IPS-18c (cell line): ENCODE data around the gene TLE1.
"Not testable (repeated sequence)": the region's sequence is repeated elsewhere in the genome, so short reads cannot be mapped to it uniquely, and the experiment has no call there.

ENCODE experiments used
- H3K4me3 ChIP-seq: 2 replicates; pipeline ENCODE4 v1.7.0; 2013; ENCODE audit warnings: low read depth, mild to moderate bottlenecking, low read length, moderate library complexity; ENCODE audit not compliant: insufficient read depth
- H3K9me3 ChIP-seq: one replicate; pipeline ENCODE4 v1.6.1; 2013; ENCODE audit warnings: mild to moderate bottlenecking, low read length, moderate library complexity; ENCODE audit not compliant: control insufficient read depth, insufficient read depth

Gene TLE1

GRCh38 chr9:81669041-81669651, 20.2 kb downstream of the TLE1 start:
- Histone ChIP-seq H3K4me3 (no peak overlapping the region), H3K9me3 (no peaks in the 10 kb centered on the region)

DNA sequence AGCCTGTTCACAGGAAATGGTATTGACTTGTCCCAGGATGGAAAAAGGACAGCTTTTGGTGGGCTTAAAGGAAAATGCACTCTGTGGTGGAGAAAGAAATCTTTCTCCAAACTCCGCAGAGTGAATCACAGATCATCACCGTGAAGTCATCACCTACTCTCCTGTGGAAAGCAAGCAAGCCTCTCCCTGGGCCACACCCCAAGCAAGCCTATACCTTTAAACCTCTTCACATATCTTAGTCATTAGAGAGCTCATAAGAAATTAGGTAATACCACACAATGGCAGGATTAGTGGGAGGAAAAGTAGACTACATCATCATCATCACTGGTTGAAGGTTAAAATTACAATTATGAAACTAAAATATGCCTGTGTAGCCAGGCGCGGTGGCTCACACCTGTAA, 23.2 kb downstream of the TLE1 start:
- Histone ChIP-seq H3K4me3 (no peak overlapping the region), H3K9me3 (no peaks in the 10 kb centered on the region)

DNA sequence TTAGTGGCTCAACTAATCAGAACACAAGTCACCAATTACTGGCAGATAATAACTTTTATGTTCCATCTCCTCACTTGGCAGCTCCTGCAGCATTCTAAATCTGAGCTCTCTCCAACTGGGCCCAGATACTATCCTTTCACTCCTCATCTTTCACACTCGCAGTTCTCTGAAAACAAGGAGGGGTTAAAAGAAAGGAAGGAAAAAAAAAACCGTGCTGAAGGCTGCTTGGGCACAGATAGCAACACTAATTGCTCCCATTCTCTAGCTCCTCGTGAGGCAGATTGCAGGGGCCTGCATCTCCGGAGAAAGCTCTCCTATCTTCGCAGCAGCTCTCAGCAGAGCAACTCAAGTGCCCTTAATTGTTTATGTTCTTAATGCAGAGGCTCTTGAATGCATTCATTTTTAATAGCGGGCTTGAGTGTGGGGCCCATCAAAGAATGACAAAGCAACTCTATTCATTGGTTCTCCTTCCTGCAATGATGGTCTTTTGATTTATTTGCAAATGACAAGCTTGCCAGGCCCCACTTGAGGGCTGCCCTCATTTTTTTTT, 23.9 kb downstream of the TLE1 start:
- H3K9me3 ChIP-seq, result no peaks in the 10 kb centered on the region
- no peak overlapping the region for H3K4me3 ChIP-seq

DNA sequence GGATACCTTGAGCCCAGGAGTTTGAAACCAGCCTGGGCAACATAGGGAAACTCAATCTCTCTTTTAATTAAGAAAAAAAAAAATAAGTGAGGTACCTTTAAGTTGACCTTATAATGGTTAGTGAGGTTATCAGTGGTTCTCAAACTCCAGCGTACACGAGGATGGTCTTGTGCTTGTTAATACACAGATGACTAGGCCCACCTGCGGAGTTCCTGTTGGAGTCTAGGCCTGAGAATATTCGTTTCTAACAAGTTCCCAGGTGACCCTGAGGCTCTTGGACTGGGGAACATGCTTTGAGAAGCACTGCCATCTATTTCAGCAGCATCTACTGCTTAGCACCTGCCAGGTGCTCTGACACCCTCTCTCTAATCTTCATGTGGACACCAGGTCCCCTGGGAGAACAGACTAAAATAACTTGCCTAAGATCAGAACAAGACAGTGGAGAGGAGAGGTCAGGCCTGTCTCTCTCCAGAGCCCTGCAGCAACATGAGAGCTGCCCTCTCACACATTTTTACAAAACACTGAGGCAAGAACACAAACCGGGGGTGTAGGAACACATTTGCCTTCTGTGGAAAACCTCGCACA, 24.6 kb downstream of the TLE1 start:
- Histone ChIP-seq H3K4me3 (no peak overlapping the region), H3K9me3 (no peaks in the 10 kb centered on the region)

GRCh38 chr9:81661339-81661738, 28.0 kb downstream of the TLE1 start:
- Histone ChIP-seq H3K9me3 (no peaks in the 10 kb centered on the region), H3K4me3 (no peak overlapping the region)

DNA sequence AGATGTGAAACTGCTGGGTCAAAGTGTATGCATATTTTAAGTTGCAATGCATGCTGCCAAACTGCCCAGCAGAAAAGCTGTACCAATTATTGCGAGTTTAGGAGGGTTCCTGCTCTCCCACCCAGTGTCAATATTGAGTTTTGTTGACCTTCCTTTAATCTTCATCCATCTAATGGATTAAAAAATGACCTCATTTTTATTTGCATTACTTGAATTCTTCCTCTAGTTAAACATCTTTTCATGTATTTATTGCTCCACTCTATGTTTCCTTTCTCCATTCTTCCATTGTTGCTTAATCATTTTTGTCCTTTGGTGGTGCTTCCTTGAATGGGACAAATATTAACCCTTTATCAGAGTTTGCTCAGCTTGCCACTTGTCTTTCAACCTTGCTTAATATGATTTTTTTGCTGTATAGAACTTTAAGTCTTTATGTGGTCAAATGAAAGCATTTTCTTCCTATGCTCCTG, 32.4 kb downstream of the TLE1 start:
- Histone ChIP-seq H3K4me3 (no peak overlapping the region), H3K9me3 (no peaks in the 10 kb centered on the region)

- Histone ChIP-seq H3K9me3 (no peaks in the 10 kb centered on the region), H3K4me3 (no peak overlapping the region)
Measured at GRCh38 chr9:81656004-81656403, 33.3 kb downstream of the TLE1 start.

DNA sequence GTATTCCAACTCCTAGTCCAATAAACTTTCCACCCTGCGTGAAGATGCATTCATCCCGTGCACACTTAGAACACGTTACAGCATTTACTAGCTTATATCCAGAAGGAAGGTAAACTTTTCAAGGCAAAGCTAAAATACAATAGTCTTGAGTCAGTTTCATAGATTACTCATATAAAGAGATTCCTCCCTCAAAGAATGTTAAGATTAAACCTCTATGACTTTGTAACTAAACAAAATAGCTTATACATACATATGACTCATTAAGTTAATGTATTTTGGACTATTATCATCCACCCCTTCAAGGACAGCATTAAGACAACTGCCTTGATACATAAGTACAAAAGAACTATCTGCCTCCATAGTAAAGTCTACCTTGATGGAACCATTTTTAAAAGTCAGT, 36.1 kb downstream of the TLE1 start:
- no peaks in the 10 kb centered on the region for H3K9me3 ChIP-seq
- no peak overlapping the region for H3K4me3 ChIP-seq

- H3K9me3 ChIP-seq, result no peaks in the 10 kb centered on the region
- H3K4me3 ChIP-seq, result no peak overlapping the region
Measured at GRCh38 chr9:81652058-81652687, 37.2 kb downstream of the TLE1 start.

- H3K4me3 ChIP-seq, result no peak overlapping the region
- no peaks in the 10 kb centered on the region for H3K9me3 ChIP-seq
Measured at GRCh38 chr9:81650586-81651515, 38.5 kb downstream of the TLE1 start.

DNA sequence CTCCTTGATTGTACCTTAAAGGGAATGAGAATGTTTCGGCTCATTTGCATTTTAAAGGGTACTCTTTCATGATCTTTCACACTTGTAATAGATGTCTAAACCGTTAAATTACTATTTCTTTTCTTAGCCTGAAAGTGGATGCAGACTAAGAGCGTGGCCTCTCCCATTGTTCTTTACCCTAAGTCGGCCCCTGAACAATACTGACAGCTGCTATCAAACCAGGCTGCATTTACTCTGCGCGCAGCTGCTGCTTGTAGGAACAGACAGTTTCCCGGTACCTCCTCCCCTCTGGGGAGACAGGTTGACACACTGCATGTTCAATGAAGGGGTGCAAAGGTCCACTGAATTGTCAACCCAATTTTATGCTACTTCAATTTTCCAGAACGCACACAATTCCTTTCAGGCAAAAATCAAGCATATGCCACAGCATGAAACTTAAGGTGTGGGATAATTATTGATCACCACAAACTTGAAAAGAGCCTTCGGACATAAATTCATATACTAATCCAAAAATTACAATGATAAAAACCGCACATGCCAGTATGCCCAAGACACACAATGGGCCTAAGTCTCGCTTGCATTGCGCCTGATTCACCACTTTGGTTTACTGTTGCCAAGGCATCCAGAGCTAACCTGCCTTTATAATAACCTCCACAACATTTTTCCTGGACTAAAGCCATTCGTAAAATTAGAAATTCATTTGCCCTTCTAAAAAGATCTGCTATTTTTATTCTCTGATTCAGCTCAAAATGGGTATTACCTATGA, 39.7 kb downstream of the TLE1 start:
- H3K9me3 ChIP-seq, result no peaks in the 10 kb centered on the region
- no peak overlapping the region for H3K4me3 ChIP-seq

DNA sequence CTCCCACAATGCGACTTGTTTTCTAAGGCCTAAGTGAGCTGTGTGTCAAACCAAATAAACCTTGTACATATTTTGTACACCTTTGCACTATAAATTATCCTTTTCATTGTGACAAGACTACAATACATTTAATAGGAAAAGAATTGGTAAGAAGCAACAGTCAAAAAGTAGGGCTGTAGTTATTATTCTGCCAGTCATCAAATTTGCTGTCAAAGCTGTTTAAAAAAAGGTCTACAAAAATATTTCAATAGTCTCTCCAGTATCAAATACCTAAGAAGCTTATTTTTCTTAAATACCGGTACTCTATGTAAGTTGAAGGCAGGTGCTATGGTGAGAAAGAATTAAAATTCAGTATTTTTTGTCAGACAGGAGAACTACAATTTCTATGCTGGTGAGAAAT, 40.5 kb downstream of the TLE1 start:
- no peaks in the 10 kb centered on the region for H3K9me3 ChIP-seq
- no peak overlapping the region for H3K4me3 ChIP-seq

GRCh38 chr9:81646337-81646736, 43.0 kb downstream of the TLE1 start:
- no peak overlapping the region for H3K4me3 ChIP-seq

GRCh38 chr9:81644513-81644912, 44.8 kb downstream of the TLE1 start:
- not testable (repeated sequence) for H3K9me3 ChIP-seq, H3K4me3 ChIP-seq

More at GRCh38 chr9:81646337-81646736, 43.0 kb downstream of the TLE1 start:
- no peaks in the 10 kb centered on the region for H3K9me3 ChIP-seq

DNA sequence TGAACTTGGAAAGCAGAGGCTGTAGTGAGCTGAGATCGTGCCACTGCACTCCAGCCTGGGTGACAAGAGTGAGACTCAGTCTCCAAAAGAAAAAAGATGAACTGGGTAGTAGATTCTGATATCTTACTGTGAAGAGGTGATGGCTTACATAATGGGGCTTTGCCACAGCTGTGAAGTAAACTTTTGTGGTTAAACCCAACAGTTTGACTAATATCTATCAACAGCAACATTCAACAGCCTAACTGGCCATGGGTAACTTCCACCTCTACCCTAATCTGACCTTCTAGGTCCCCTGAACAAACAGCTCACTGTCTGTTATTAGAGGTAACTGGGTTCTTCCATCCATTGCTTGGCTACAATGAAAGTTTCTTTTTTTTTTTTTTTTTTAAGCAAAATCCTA, 52.1 kb downstream of the TLE1 start:
- H3K4me3 ChIP-seq, result no peak overlapping the region
- no peaks in the 10 kb centered on the region for H3K9me3 ChIP-seq

DNA sequence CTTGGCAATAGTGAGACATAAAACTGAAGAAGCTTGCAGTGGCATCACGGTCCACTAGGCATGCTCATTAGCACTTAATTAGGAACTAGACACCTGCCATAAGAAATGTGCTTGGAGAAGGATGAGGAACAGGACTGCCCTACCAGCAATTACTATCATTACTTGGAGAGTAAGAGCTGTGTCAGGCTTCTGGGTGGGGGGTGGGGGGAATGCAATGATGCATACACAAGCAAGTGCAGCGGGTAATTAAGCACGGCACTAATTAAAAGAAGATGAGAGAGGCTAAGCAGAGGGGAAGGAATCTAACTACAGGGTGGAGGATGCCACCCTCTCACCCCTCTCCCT, 53.1 kb downstream of the TLE1 start:
- Histone ChIP-seq H3K9me3 (no peaks in the 10 kb centered on the region), H3K4me3 (no peak overlapping the region)
